NCI-H82 (cell line): ENCODE measurements around the gene AKNAD1.
"Not testable (repeated sequence)": the region's sequence is repeated elsewhere in the genome, so short reads cannot be mapped to it uniquely, and the experiment has no call there.

Source experiments
- DNase-seq: peaks from one replicate; lab custom pipeline; 2025; lab: John Stamatoyannopoulos, UW

AKNAD1 gene

GRCh38 chr1:108856994-108857393 lies at the start of gene AKNAD1:
AKNAD1 (minus strand) TSS chr1:108857094; CDS start chr1:108852664, 4,430 bp downstream.
- DNase-seq: no peak

- DNase-seq: no peak
These were observed 44.2 kb upstream of the AKNAD1 start for GRCh38 chr1:108901106-108901505.

GRCh38 chr1:108897865-108898720 lies 41.2 kb upstream of the AKNAD1 start:
- DNase-seq: peak; percentile 66

DNA sequence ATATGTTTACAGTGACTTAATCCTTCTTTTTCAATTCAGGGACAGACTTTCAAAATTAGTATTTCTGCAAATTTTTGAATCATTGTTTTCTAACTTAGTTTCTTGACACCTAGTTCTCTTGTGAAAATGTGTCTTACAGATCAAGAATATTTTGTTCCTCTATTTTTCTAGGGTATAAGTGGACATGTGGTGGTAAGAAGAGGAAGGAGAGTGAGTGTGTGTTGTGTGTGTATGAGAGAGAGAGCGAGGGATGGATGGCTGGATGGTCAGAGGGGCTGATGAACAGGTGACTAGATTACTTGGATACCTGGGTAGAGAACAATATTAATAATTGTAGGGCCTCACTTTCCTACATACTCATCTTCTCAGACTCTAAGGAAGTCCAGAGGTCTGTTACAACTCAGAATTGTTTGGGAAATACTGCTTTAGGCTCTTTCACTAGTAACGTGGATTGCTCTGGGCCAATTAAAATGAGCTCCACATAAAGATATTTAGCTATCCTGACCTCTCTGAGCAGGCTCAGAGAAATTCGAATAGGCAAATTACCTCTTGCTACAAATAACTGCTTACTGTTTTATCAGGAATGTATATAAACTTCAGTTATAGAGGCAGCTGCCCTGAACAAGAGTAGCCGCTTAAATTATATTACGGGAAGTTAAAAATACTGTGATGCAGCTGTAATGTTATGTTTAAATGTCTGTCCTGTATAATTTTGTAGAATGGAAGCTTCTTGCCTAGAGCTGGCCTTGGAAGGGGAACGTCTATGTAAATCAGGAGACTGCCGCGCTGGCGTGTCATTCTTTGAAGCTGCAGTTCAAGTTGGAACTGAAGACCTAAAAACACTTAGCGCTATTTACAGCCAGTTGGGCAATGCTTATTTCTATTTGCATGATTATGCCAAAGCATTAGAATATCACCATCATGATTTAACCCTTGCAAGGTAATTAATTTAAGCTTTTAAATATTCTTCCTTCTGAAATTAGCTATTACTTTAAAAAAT lies 39.6 kb upstream of the AKNAD1 start:
- DNase-seq: no peak

GRCh38 chr1:108893141-108893530 lies 36.2 kb upstream of the AKNAD1 start:
- no peak for DNase-seq

GRCh38 chr1:108892356-108893140 lies 35.7 kb upstream of the AKNAD1 start:
- no peak for DNase-seq

GRCh38 chr1:108889706-108890384 lies 33.0 kb upstream of the AKNAD1 start:
- DNase-seq: peak; percentile 53

DNA sequence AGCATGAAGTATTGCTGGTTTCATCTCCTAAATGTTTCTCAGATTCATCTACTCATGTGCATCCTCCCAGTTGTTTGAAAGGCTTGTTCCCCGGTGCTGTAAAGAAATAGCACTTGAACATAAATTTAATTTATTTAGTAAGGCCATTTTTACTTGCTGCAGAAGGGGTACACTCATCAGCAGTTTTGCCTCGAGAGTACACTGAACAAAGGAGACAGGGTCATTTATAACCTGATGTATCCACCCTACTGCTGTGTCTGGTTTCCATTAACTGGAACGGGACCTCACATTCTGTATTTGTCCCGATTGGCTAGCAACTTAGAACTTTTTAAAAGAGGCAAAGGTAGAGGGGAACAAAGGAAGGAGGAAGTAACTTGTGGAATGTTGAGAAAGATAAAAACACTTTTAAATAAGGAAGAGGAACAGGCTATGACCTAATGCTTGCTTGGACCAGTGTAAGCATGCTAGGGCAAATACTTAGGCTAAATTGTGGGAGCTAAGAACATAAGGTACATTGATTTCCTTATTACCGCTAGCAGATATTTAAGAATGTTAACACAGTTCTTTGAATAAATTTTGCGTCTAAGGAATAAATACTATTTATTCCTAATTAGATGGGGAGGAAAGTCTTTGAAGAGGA lies 32.2 kb upstream of the AKNAD1 start:
- DNase-seq: not testable (repeated sequence)

DNA sequence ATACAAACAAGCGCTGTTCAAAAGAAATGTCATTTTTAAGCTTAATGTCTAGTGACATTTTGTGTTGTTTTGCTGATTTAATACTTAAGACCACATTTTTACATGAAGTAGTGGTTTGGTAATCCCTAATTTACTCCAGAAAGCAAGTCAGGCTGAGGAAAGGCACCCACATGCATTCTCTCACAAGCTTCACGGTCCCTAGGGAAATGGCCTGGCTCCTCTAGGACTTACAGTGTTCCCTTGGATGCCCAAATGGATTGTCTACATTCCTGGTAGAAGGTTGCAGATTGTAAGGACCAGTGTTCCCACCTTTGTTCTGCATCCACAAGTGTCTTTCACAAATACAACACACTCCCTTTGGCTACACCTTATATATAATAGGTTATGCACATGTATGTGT lies 29.4 kb upstream of the AKNAD1 start:
- peak; percentile 75 for DNase-seq

- DNase-seq: peak; percentile 40
These were observed 28.1 kb upstream of the AKNAD1 start for GRCh38 chr1:108884968-108885367.

GRCh38 chr1:108882837-108883236 lies 25.9 kb upstream of the AKNAD1 start:
- DNase-seq: no peak

DNA sequence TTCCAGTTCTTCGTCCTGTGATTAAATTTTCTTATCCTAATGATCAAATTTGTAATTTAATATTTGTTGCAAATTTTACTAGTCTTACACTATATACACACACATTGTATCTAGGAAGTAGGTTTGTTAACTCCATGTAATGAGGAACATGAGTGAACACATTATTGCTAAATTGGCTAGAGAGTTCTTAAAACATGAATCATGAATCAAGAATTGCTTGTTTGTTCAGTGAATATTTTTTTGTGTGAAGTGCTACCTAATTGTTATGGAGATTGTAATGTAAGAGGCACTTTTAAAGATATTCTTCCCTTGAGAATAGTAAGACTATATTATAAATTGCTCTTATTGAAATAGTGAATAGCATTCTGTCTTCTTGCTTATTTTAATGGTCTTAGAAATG lies 24.5 kb upstream of the AKNAD1 start:
- no peak for DNase-seq

GRCh38 chr1:108880850-108881249 lies 24.0 kb upstream of the AKNAD1 start:
- peak; percentile 29 for DNase-seq

- DNase-seq: peak; percentile 72
These were observed 21.8 kb upstream of the AKNAD1 start for GRCh38 chr1:108878678-108879077.

- DNase-seq: peak; percentile 77
These were observed 21.2 kb upstream of the AKNAD1 start for GRCh38 chr1:108878160-108878469.

DNA sequence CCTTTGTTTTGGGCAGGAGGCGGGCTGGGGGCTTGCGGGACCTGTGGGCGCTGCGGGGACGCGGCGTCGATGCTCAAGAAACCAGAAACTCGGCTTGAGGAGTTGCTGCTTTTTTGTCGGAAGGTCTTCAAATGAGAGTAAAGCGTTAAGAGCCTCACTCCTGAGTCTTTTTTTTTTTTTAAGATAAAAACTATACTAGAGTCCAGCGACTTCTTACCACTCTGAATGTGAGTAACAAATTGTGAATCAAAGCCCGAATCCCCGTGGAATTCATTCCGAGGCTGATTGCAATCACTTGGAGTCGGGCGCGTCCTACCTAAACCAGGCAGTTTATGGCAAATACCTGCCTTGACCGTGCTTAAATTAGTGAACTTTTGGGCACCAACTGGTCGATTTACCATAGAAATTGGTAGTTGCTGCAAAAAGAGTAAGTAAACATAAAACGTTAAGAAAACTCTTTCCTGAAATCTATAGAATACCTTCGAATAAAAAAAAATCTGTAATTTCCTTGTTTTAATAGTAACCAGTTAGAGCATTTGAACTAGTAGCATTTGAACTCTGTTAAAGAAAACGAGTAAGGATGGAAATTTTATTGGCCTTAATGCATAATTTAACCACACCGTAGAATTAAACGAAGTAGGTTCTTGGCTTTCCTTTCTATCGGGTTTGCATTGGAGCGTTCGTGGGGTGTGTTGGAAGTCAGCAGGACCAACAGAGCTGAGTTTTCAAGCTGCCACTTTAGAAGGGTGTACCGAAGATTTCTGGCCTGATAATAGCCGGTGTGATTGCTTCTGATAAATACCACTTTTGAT lies 20.7 kb upstream of the AKNAD1 start:
- DNase-seq: peak; percentile 77

- DNase-seq: no peak
These were observed 14.3 kb upstream of the AKNAD1 start for GRCh38 chr1:108871050-108871724.

GRCh38 chr1:108865316-108865910 lies 8.5 kb upstream of the AKNAD1 start:
- peak; percentile 38 for DNase-seq

DNA sequence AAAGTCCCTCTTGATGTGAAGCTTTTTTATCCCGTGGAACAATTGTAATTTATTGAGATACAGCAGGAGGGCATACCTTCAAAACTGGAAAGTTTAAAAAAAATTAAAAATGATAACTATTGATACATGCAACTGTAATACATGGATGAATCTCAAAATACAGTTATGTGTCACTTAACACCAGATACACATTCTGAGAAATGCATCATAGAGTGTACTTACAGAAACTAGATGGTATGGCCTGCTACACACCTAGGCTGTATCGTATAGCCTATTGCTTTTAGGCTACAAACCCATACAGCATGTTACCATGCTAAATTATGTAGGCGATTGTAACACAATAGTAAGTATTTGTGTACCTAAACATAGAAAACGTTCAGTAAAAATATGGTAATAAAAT lies 7.1 kb upstream of the AKNAD1 start:
- DNase-seq: peak; percentile 32
